Sigmoid colon (tissue), 7 donors: ENCODE measurements around the gene CYP11A1. TPM values are rescaled to one million over a fixed set of nuclear protein-coding genes. Genes with fewer than 3 reads are reported as not detected.

Experiments
- DNase-seq: peaks from one replicate; pipeline ENCODE4 v3.0.0-alpha.2; 2019
- H3K27ac ChIP-seq, 4 donors: fragments of 200-600 bp; sonication (generic); one replicate each; pipeline ENCODE4 v1.5.1; 2016 to 2019; ENCODE audit warnings: mild to moderate bottlenecking in 1 of 4
- H3K27me3 ChIP-seq, 3 donors: fragments of 200-600 bp; sonication (generic); one replicate each; pipeline ENCODE4 v1.5.1; 2019; ENCODE audit warnings: mild to moderate bottlenecking in 1 of 3
- H3K36me3 ChIP-seq, 4 donors: fragments of 200-600 bp; sonication (generic); one replicate each; pipeline ENCODE4 v1.5.1; 2016 to 2019
- H3K4me1 ChIP-seq, 4 donors: fragments of 200-600 bp; sonication (generic); one replicate each; pipeline ENCODE4 v1.5.1; 2017 to 2019
- H3K4me3 ChIP-seq, 4 donors: fragments of 200-600 bp; sonication (generic); one replicate each; pipeline ENCODE4 v1.5.1; 2017 to 2019; ENCODE audit warnings: mild to moderate bottlenecking in 2 of 4, moderate library complexity in 1 of 4
- H3K9me3 ChIP-seq, 4 donors: fragments of 200-600 bp in 3 of 4; sonication (generic) in 3 of 4; one replicate each; pipeline versions ENCODE4 v1.5.1 to v1.6.1; 2013 to 2019
- EP300 ChIP-seq, 4 donors: sonication (generic); formaldehyde crosslinking; IDR thresholded peaks; one replicate each; pipeline ENCODE4 v1.6.1; 2017; ENCODE audit warnings: antibody characterized with exemption in 4 of 4
- POLR2A ChIP-seq, 2 donors: fragments of 450-650 bp; IDR thresholded peaks; one replicate each; pipeline ENCODE4 v1.6.1; 2016; ENCODE audit warnings: antibody characterized with exemption in 2 of 2, mild to moderate bottlenecking in 2 of 2, moderate library complexity in 2 of 2
- POLR2AphosphoS5 ChIP-seq, 4 donors: sonication (generic); formaldehyde crosslinking; IDR thresholded peaks; one replicate each; pipeline ENCODE4 v1.6.1; 2017; ENCODE audit warnings: antibody characterized with exemption in 4 of 4
- WGBS, 2 donors: extraction: QIAGEN DNeasy Blood & Tissue Kit; methylation state at CpG; one replicate each; pipeline ENCODE4 v1.1.7; 2013; 5-methylcytosine and 5-hydroxymethylcytosine counted together
- intact Hi-C: fragments of 100-400 bp; cut with DNase I; formaldehyde crosslinking; loops from one replicate; pipeline ENCODE4 v1.15.1; 2023
- polyA plus RNA-seq, 3 donors: library from polyadenylated mRNA; stranded (reverse); fragments of 200-250 nt; gene quantifications; one replicate each; pipeline ENCODE4 v1.2.3, GENCODE V29; 2013
- total RNA-seq, 4 donors: library from RNA; depleted of rRNA; stranded (reverse); fragments of >200 nt; gene quantifications; one replicate each; pipeline ENCODE4 v1.1.0, GENCODE V29; 2016
- TF ChIP-seq, protein P1 (sequence below), 4 experiments: fragments of 450-650 bp in 3 of 4; fragments of 200-600 bp in 1 of 4; IDR thresholded peaks; one replicate each; pipeline ENCODE4 v1.5.1; 2016 to 2019; ENCODE audit warnings: antibody characterized with exemption in 4 of 4, mild to moderate bottlenecking in 3 of 4, moderate library complexity in 2 of 4
- donor health status: healthy with polysubstance abuse.
- donor health status: Bipolar disorder and iron deficiency.
- donor health status: healthy.

The CYP11A1 gene
- total and polyA plus RNA-seq, 7 donors: 0.22 to 1.7 (median 0.49) TPM; not detected in 2

DNA sequence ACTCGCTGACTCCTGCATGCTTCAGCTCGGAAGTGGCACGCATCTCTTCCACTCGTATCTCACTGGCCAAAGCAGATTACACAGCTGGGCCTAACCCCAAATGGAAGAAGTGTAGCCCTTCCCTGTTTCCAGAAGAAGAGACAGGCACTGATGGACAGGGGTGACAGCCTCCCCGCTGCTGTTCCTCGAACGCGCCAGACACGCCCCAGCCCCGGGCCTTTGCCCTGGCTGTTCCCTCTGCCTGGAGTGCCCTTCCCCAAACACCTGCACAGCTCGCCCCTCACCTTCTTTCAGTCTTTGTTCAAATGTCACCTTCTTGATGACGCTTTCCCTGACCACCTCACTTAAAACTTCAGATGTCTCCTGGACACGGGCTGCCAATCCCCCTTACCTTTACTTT is 26.0 kb upstream of the CYP11A1 start:
- H3K4me1 ChIP-seq: no peaks in the 10 kb centered on the region
- no peaks in the 10 kb centered on the region for H3K36me3 ChIP-seq
- intact Hi-C loops: no loop called here
- TF ChIP-seq, protein P1, sequence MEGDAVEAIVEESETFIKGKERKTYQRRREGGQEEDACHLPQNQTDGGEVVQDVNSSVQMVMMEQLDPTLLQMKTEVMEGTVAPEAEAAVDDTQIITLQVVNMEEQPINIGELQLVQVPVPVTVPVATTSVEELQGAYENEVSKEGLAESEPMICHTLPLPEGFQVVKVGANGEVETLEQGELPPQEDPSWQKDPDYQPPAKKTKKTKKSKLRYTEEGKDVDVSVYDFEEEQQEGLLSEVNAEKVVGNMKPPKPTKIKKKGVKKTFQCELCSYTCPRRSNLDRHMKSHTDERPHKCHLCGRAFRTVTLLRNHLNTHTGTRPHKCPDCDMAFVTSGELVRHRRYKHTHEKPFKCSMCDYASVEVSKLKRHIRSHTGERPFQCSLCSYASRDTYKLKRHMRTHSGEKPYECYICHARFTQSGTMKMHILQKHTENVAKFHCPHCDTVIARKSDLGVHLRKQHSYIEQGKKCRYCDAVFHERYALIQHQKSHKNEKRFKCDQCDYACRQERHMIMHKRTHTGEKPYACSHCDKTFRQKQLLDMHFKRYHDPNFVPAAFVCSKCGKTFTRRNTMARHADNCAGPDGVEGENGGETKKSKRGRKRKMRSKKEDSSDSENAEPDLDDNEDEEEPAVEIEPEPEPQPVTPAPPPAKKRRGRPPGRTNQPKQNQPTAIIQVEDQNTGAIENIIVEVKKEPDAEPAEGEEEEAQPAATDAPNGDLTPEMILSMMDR (IDR thresholded peaks at IDR 0.05): no peak
- TF ChIP-seq EP300 (IDR thresholded peaks at IDR 0.05): no peak
- H3K27ac ChIP-seq: no peak overlapping the region
- H3K4me3 ChIP-seq: no peak overlapping the region
- no peaks in the 10 kb centered on the region for H3K27me3 ChIP-seq
- no peaks in the 10 kb centered on the region for H3K9me3 ChIP-seq
- no peak for DNase-seq
- WGBS, 2 donors: 55 to 87% methylated on average over 13 of the region's 13 CpGs

DNA sequence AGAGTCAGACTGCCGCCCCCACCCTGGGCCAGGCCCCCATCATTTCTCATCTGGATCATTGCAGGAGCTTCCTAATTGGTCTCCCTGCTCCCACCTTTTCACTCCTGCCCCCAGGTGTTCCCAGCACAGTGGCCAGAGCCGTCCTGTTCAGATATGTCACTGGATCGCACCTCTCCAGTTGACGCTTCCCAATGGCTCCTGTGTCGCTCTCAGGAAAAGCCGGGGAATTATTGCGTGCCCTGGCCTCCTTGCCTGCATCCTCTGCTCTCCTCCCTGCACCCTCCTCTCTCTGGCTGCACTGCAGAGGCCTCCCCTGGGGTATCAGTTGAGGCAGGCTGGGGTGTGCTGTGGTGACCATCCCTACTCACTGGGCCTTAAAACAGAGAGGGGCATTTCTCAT is 25.5 kb upstream of the CYP11A1 start:
- intact Hi-C loops: no loop called here

DNA sequence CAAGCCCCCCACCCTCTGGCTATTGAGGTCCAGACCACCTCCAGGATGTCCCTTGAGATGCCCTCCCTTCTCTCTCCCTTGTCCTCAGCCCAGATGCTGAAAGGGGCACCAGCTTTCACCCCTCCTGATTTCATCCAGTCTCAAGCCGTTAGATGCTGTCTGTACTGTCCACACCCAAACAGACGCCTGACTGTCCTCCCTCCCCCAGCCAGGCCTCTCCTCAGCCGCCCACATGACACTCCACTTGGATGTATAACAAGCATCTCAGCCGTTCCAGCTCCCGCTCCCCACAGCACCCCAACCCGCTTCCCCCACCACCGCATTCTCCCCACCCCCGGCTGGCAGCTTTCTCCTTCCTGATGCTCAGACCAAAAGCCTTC is 25.0 kb upstream of the CYP11A1 start:
- intact Hi-C loops: no loop called here
- H3K36me3 ChIP-seq: no peaks in the 10 kb centered on the region
- H3K27ac ChIP-seq: no peak overlapping the region
- TF ChIP-seq, protein P1 (IDR thresholded peaks at IDR 0.05): no peak
- TF ChIP-seq POLR2AphosphoS5 (IDR thresholded peaks at IDR 0.05): no peak
- TF ChIP-seq POLR2A (IDR thresholded peaks at IDR 0.05): no peak
- TF ChIP-seq EP300 (IDR thresholded peaks at IDR 0.05): no peak
- no peaks in the 10 kb centered on the region for H3K4me1 ChIP-seq
- H3K9me3 ChIP-seq: no peaks in the 10 kb centered on the region
- WGBS, 2 donors: 55% methylated on average over 8 of the region's 8 CpGs
- no peak for DNase-seq
- no peak overlapping the region for H3K4me3 ChIP-seq
- H3K27me3 ChIP-seq: no peaks in the 10 kb centered on the region

More for the DNA sequence above, 25.5 kb upstream of the CYP11A1 start:
- Histone ChIP-seq H3K4me1 (no peaks in the 10 kb centered on the region), H3K36me3 (no peaks in the 10 kb centered on the region), H3K9me3 (no peaks in the 10 kb centered on the region), H3K4me3 (no peak overlapping the region), H3K27ac (no peak overlapping the region), H3K27me3 (no peaks in the 10 kb centered on the region)
- no peak for DNase-seq
- 89% methylated on average over 7 of the region's 7 CpGs for WGBS, 2 donors
- TF ChIP-seq, protein P1 (IDR thresholded peaks at IDR 0.05): no peak
- TF ChIP-seq POLR2A (IDR thresholded peaks at IDR 0.05) (no peak), POLR2AphosphoS5 (IDR thresholded peaks at IDR 0.05) (no peak), EP300 (IDR thresholded peaks at IDR 0.05) (no peak)

DNA sequence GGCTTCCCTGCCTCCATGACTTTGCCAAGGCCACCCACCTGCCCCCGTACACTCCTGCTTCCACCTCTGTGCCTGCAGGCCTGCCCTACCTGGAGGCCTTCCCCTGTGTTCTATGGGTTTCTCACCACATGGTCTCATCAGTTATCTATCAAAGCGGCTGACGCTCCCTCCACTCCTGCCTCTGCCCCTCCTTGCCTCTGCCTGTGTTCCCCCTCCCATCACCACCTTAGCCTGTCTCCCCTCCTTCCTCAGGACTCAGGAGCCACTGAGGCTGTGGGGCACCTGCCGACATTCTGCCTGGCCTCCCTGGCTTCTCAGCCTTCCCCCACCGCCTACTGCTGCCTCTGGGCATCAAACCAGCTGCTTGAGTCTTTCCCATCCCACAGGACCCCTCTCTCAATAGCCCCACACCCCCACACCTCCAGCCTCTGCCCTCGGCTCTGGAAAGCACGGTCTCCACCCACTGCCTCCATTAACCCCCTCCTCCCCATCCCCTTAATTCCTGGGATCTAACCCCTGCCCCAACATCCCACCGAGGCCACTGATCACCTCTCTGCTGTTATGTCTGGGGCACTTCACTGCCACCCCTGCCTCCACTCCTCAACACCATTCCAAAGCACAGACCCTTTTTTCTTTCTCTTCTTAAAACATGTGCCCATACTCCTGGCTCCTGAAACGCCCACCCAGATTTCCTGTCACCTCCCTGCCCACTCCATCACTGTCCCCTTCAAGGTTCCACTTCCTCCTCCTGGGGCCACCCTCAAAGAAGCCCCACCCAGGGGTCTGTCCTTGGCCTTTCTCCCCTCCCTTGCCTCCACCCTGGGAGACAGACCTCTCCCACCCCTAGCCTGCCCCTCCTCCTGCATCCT is 24.4 kb upstream of the CYP11A1 start:
- no peak overlapping the region for H3K27ac ChIP-seq
- WGBS, 2 donors: 74% methylated on average over 9 of the region's 9 CpGs
- intact Hi-C loops: no loop called here
- DNase-seq: no peak
- no peaks in the 10 kb centered on the region for H3K27me3 ChIP-seq
- H3K4me1 ChIP-seq: no peaks in the 10 kb centered on the region
- H3K4me3 ChIP-seq: no peak overlapping the region
- H3K36me3 ChIP-seq: no peaks in the 10 kb centered on the region
- H3K9me3 ChIP-seq: no peaks in the 10 kb centered on the region
- no peak for TF ChIP-seq POLR2A (IDR thresholded peaks at IDR 0.05)
- no peak for TF ChIP-seq POLR2AphosphoS5 (IDR thresholded peaks at IDR 0.05)
- TF ChIP-seq, protein P1 (IDR thresholded peaks at IDR 0.05): no peak
- TF ChIP-seq EP300 (IDR thresholded peaks at IDR 0.05): no peak
